ENCODE results near the gene BNC2. TPM values are rescaled to one million over a fixed set of nuclear protein-coding genes. Genes with fewer than 3 reads are reported as not detected.

The BNC2 gene
- total RNA-seq, 4 donors from 2014 or later = 3.9 to 45.4 (median 13.1) TPM

GRCh38 chr9:16732546-16732945 is 137.9 kb downstream of the BNC2 start:
- no peak overlapping the region for H3K27ac ChIP-seq
- no peaks in the 10 kb centered on the region for H3K27me3 ChIP-seq
- H3K9me3 ChIP-seq = no peaks in the 10 kb centered on the region
- H3K4me1 ChIP-seq = no peaks in the 10 kb centered on the region
- H3K4me3 ChIP-seq = no peak overlapping the region
- no peak for TF ChIP-seq CTCF (IDR thresholded peaks at IDR 0.05)
- TF ChIP-seq POLR2A (IDR thresholded peaks at IDR 0.05) = no peak
- no peak for DNase-seq
- no peaks in the 10 kb centered on the region for H3K36me3 ChIP-seq

- Histone ChIP-seq H3K27ac (no peak overlapping the region), H3K4me1 (no peaks in the 10 kb centered on the region), H3K9me3 (no peaks in the 10 kb centered on the region), H3K36me3 (no peaks in the 10 kb centered on the region), H3K27me3 (no peaks in the 10 kb centered on the region), H3K4me3 (no peak overlapping the region)
- no peak for DNase-seq
- no peak for TF ChIP-seq CTCF (IDR thresholded peaks at IDR 0.05)
- no peak for TF ChIP-seq POLR2A (IDR thresholded peaks at IDR 0.05)
These were observed 140.3 kb downstream of the BNC2 start for GRCh38 chr9:16730162-16730561.

DNA sequence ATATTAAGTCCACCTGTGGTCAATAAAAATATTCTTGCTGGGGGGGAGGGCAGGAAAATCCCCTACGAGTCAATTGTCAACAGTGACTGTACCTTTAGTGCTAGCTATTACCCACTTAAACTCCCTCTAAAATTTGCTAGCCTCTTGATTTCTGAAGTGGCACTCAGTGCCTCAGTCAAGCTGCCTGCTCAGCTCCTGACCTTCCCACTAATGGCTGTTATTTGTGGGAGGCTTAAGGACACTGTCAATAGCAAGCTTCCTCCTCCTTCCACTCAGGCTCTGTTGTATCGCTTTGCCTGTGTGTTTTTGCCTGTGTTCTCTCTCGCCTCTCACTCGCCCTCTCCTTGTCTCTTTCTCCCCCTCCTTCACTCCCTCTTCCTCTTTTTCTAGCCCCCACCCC is 140.8 kb downstream of the BNC2 start:
- no peaks in the 10 kb centered on the region for H3K27me3 ChIP-seq
- no peaks in the 10 kb centered on the region for H3K4me1 ChIP-seq
- H3K27ac ChIP-seq = no peak overlapping the region
- H3K9me3 ChIP-seq = no peaks in the 10 kb centered on the region
- H3K36me3 ChIP-seq = no peaks in the 10 kb centered on the region
- no peak overlapping the region for H3K4me3 ChIP-seq
- no peak for DNase-seq
- no peak for TF ChIP-seq CTCF (IDR thresholded peaks at IDR 0.05)
- TF ChIP-seq POLR2A (IDR thresholded peaks at IDR 0.05) = no peak

- Histone ChIP-seq H3K27me3 (no peaks in the 10 kb centered on the region), H3K4me1 (no peaks in the 10 kb centered on the region), H3K9me3 (no peaks in the 10 kb centered on the region), H3K36me3 (no peaks in the 10 kb centered on the region), H3K4me3 (peak overlapping the region in 1 of 4 donors; percentile 61), H3K27ac (peak overlapping the region in 1 of 4 donors; percentile 88)
- TF ChIP-seq POLR2A (IDR thresholded peaks at IDR 0.05) (no peak), CTCF (IDR thresholded peaks at IDR 0.05) (no peak)
- no peak for DNase-seq
These were observed 142.3 kb downstream of the BNC2 start for GRCh38 chr9:16728137-16728508.

DNA sequence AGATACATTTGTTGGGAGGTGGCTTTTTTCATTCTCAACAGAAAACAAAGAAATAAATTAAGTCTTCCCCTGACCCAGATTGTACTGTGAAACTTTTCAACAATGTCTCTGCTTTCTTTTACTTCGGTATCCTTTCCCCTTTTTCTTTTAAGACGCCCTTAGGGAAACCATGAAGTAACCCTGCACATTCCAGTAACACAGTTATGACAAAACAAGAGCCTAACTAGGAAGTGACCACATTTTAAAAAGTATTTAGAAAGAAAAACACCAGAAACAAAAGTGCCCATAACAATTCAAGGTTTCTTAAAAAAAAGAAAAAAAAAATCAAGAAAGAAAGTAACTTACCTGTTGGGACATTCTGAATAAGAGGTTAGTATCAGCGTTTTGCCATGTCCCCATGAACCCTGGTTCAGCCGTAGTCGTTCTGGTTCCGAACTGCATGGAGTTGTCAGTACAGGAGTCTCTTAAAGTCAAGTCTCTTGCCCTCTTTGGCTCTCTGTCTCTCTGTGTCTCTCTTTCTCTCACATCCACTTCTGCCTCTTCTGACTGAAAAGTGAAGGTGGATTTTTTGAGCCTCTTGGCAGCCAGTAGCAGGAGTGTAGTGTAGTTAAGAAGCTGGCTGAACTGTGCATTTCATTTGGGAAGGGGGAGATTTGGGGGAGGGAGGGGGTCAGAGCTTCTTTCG is 142.9 kb downstream of the BNC2 start:
- DNase-seq = no peak
- peak overlapping the region; percentile 15 to 61 (median 50) for H3K4me3 ChIP-seq
- H3K27me3 ChIP-seq = no peaks in the 10 kb centered on the region
- no peaks in the 10 kb centered on the region for H3K9me3 ChIP-seq
- no peak for TF ChIP-seq CTCF (IDR thresholded peaks at IDR 0.05)
- no peak for TF ChIP-seq POLR2A (IDR thresholded peaks at IDR 0.05)
- peak overlapping the region; percentile 48 to 88 (median 64) for H3K27ac ChIP-seq
- H3K36me3 ChIP-seq = no peaks in the 10 kb centered on the region
- H3K4me1 ChIP-seq = no peaks in the 10 kb centered on the region

Data from Peyer's patch (tissue), 4 donors.